Esophagus mucosa (tissue), 1 donor: Measurements from ENCODE around the gene APLP1. TPM values are rescaled to one million over a fixed set of nuclear protein-coding genes. Genes with fewer than 3 reads are reported as not detected.
A peak's percentile ranks its signal among the peaks of the same experiment; 100 is the strongest.
"Not testable (repeated sequence)": the region's sequence is repeated elsewhere in the genome, so short reads cannot be mapped to it uniquely, and the experiment has no call there.

Experiments used
- ATAC-seq: fragments of 200-7000 bp; cut with Tn5 transposase; one replicate; pipeline ENCODE4 v1.9.1; 2020
- total RNA-seq: library from RNA; stranded (reverse); gene quantifications from one replicate; pipeline ENCODE4 v1.2.4, GENCODE V29; 2023
- donor health status: DM: yes; HTN: yes; CAD: no.

The APLP1 gene
- total RNA-seq, 1 donor from 2014 or later, result 0.84 TPM

- no peak for ATAC-seq
Measured at GRCh38 chr19:35905178-35905727, 36.9 kb downstream of the APLP1 start.

- ATAC-seq, result no peak
Measured at GRCh38 chr19:35907377-35907745, 39.0 kb downstream of the APLP1 start.

GRCh38 chr19:35908010-35908441 is 39.7 kb downstream of the APLP1 start, which contains the start of gene TYROBP:
Gene TYROBP (minus strand): TSS chr19:35908295. CDS start chr19:35908228, 67 bp downstream.
- ATAC-seq, result no peak

- ATAC-seq, result peak; percentile 54
Measured at GRCh38 chr19:35908973-35909683, 40.8 kb downstream of the APLP1 start.

GRCh38 chr19:35909684-35910035 is 41.3 kb downstream of the APLP1 start:
- ATAC-seq, result no peak

- ATAC-seq, result not testable (repeated sequence)
Measured at GRCh38 chr19:35910355-35910754, 42.0 kb downstream of the APLP1 start.

- no peak for ATAC-seq
Measured at GRCh38 chr19:35911173-35911572, 42.8 kb downstream of the APLP1 start.

GRCh38 chr19:35911790-35912189 is 43.4 kb downstream of the APLP1 start:
- ATAC-seq, result peak; percentile 63

GRCh38 chr19:35913589-35913988 is 45.2 kb downstream of the APLP1 start:
- ATAC-seq, result no peak

- no peak for ATAC-seq
Measured at GRCh38 chr19:35915443-35915842, 47.1 kb downstream of the APLP1 start.

- no peak for ATAC-seq
Measured at GRCh38 chr19:35919306-35919705, 50.9 kb downstream of the APLP1 start.

- ATAC-seq, result no peak
Measured at GRCh38 chr19:35921012-35921411, 52.6 kb downstream of the APLP1 start.

- ATAC-seq, result no peak
Measured at GRCh38 chr19:35925501-35925900, 57.1 kb downstream of the APLP1 start.

GRCh38 chr19:35928507-35928906 is 60.1 kb downstream of the APLP1 start:
- no peak for ATAC-seq

Other genes starting within 250 kb of the APLP1 start
- 52.7 TPM for gene RBM42, start 239.5 kb upstream of the APLP1 start, total RNA-seq
- 2.2 TPM for gene ETV2, start 226.8 kb upstream of the APLP1 start, total RNA-seq
- 553 TPM for gene COX6B1, start 220.3 kb upstream of the APLP1 start, total RNA-seq
- 3.8 TPM for gene UPK1A, start 202.1 kb upstream of the APLP1 start, total RNA-seq
- gene ZBTB32, start 164.0 kb upstream of the APLP1 start, total RNA-seq, result not detected
- gene KMT2B, start 150.6 kb upstream of the APLP1 start, total RNA-seq, result 21.1 TPM
- gene IGFLR1, start 126.1 kb upstream of the APLP1 start, total RNA-seq, result 2.4 TPM
- 10.1 TPM for gene U2AF1L4, start 123.2 kb upstream of the APLP1 start, total RNA-seq
- 56.9 TPM for gene PSENEN, start 122.9 kb upstream of the APLP1 start, total RNA-seq
- gene LIN37, start 120.0 kb upstream of the APLP1 start, total RNA-seq, result 3.0 TPM
- 2.6 TPM for gene HSPB6, start 111.5 kb upstream of the APLP1 start, total RNA-seq
- gene PROSER3, start 110.4 kb upstream of the APLP1 start, total RNA-seq, result 14.7 TPM
- gene ARHGAP33, start 93.0 kb upstream of the APLP1 start, total RNA-seq, result 3.9 TPM
- gene PRODH2, start 55.7 kb upstream of the APLP1 start, total RNA-seq, result not detected
- not detected for gene NPHS1, start 16.1 kb upstream of the APLP1 start, total RNA-seq
- 0.24 TPM for gene KIRREL2, start 11.7 kb upstream of the APLP1 start, total RNA-seq
- 4.2 TPM for gene NFKBID, start 32.0 kb downstream of the APLP1 start, total RNA-seq
- 0.96 TPM for gene HCST, start 34.0 kb downstream of the APLP1 start, total RNA-seq
- gene TYROBP, start 39.7 kb downstream of the APLP1 start, total RNA-seq, result 4.1 TPM
- 7.7 TPM for gene LRFN3, start 67.8 kb downstream of the APLP1 start, total RNA-seq
- gene SDHAF1, start 126.6 kb downstream of the APLP1 start, total RNA-seq, result 10.2 TPM
- gene SYNE4, start 140.2 kb downstream of the APLP1 start, total RNA-seq, result 0.88 TPM
- gene ALKBH6, start 145.6 kb downstream of the APLP1 start, total RNA-seq, result 12.3 TPM
- 1.3 TPM for gene CLIP3, start 164.3 kb downstream of the APLP1 start, total RNA-seq
- gene THAP8, start 185.7 kb downstream of the APLP1 start, total RNA-seq, result 3.0 TPM
- 2.4 TPM for gene WDR62, start 186.3 kb downstream of the APLP1 start, total RNA-seq
- gene OVOL3, start 242.6 kb downstream of the APLP1 start, total RNA-seq, result not detected
- gene POLR2I, start 246.3 kb downstream of the APLP1 start, total RNA-seq, result 72.0 TPM
- gene TBCB, start 246.9 kb downstream of the APLP1 start, total RNA-seq, result 81.5 TPM